Measurements from ENCODE around the gene EVI5.

Gene EVI5

GRCh38 chr1:92481971-92482664 lies 302.8 kb downstream of the EVI5 start:
- DNase-seq: no peak

DNA sequence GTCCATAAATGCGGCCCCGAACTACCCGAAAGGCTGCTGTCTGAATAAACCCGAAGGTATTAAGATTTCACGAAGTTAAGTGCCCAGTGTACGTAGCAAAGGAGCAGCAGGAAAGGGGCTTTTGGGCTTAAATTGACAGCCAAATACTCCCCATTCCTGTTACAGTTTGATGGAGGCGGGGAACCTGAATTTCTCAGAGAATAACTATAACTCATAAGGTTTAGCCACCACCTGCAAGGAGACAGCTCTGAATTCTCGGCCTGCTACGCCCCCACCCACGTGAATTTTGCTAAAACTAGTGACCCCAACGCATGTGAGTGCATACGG lies 303.3 kb downstream of the EVI5 start:
- no peak for DNase-seq

DNA sequence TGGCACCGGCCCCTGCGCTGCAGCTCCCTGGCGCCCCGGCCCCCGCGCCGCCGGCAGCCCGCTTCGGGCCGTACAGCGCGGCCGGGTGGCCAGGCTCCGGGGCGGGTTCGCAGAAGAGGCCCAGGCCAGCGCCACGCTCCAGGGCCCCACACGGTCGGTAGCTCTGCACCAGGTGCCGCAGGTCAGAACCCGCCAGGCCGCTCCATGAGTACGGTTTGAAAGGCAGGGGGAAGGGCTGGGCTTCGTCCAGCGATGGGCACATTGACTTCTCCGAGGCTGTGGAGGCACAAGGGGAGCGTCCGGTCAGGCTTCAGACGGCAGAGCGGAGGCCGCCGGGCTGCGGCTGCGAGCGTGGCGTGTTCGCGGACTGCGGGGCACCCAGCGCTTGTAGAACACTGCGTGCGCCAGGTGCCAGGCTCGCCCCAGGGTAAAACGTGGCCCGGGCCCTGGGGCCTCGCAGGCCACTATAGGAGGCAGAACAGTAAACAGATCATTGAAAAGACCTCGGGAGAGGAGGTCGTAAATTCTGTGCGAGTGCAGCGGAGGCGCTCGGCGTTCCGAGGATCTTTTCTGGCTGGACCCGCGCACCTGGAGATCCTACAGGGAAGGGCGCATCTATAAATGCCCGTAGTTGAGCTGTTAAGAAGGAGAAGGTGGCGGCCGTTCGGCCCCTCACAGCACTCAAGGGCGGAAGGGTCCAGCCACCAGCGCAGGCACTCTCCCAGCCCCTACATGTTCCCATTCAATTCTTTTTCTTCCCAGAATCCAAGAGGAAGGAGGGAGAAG lies 303.9 kb downstream of the EVI5 start:
- no peak for DNase-seq

- DNase-seq: no peak
Measured at GRCh38 chr1:92480200-92480812, 304.6 kb downstream of the EVI5 start.

- no peak for DNase-seq
Measured at GRCh38 chr1:92479587-92479986, 305.3 kb downstream of the EVI5 start.

GRCh38 chr1:92478393-92478792 lies 306.5 kb downstream of the EVI5 start:
- DNase-seq: peak; percentile 40

DNA sequence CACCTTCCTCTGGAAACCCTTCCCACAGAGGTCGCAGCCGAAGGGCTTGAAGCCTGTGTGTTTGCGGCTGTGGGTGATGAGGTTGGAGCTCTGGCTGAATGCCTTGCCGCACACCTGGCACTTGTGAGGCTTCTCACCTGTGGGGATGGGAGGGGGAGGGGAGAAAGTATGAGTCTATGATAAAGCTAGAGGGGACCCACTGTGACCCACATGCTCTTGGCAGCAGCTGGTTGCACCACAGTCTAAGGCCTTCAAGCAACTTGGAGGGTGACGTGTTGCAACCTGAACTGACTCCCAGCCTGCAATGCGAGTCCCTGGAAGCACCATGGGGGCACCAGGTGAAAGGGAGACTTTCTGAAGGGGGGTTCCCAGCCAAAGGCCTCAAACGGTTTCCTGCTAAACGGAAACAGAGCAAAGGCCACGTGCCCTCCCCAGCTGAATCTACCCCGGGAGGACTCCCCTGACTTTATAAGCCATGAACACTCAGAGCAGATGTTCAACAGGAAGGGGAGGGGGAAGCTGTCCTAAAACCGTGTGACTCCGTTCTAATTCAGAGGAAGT lies 308.8 kb downstream of the EVI5 start:
- peak; percentile 69 for DNase-seq

DNA sequence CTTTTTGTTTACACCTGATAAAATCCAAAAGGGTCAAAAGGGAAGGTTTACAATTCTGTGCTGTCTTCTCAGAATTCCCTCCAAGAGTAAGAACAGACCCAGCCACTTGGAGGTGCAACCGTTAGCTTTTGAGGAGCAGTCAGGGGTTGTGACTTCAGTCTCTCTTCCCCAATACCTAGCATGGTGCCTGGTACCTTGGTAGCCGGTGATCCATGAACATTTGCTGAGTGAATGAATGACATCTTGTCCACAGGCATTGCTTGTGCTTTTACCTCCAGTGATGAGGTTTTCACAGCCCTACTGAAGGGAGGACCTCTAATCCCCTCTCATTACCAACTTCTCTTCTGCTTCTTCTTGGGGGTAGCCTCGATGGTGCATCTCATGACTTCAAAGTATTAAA lies 309.9 kb downstream of the EVI5 start:
- DNase-seq: no peak

DNA sequence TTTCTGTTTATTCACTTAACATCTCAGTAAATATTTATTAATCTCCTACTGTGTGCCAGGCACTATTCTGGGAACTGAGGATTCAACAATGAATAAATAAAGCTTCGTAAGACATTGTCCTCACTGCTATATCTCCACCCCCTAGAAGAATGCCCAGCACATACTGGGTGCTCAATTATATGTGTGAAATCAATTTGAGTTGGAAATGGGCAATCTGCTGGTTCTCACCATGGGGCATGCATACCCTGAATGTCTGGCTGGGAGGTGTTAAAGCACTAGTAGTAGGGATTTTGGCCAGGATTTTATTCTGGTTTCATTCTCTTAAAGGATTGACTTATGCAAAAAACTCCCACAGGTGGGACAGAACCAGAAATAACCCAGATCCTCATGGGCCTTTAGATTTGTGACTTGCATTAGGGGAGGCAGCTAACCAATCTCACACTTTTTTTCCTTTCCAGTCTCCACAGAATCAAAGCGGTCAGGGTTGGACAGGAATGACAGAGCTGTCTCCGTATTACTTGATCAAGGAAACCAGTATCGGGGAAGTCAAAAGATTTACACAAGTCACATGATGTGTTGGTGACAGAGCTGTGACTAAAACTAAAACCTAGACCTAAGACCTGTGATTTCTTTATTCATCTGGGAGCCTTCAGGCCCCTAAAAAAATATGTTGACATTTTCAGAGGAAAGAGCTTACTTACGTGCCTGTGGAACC lies 311.0 kb downstream of the EVI5 start:
- DNase-seq: peak; percentile 93

DNA sequence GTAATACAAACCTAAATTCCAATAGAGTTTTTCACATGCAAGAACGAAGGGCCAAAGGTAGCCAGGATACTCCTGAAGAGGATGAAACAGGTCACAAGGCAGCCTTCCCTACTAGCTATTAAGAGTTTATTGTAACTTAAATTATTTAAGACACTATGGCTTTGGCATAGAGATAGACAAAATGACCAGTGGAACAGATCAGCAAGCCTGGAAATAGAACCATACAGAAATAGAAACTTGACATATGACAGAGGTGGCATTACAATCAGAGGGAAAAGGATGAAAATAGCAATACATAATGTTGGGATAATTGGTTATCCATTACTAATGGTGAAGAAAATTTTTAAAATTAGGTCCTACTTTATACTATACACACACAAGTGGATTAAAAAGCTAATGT lies 314.7 kb downstream of the EVI5 start:
- DNase-seq: no peak

DNA sequence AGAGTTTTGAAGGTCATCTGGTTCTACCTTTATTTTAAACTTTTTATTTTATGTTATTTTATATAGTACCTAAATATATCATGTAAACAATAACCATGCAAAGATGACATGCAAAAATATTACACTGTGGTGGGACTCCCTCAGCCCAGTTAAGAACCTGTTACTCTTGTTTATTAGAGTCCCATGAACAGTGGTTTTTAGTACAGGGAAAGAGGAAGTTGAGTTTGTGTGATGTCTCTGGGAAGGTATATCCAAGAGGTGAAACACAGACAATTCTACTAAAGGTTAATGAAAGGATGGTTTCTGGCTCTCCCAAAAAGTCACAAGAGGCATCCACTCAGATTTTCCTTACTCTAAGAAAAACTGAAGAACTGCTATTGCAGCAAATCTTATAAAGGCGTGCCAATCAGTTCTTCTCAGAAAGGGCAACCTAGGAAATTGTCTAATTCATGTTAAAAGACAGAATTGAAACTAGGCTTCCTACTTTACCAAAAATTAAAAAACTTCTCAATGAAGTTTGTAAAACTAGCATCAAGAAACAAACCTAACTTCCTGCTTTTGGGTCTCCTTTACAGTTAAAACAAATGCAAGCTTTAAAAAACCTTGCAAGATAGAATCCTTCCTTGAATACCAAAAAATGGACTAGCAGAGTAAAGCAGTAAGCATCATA lies 318.1 kb downstream of the EVI5 start:
- DNase-seq: no peak

DNA sequence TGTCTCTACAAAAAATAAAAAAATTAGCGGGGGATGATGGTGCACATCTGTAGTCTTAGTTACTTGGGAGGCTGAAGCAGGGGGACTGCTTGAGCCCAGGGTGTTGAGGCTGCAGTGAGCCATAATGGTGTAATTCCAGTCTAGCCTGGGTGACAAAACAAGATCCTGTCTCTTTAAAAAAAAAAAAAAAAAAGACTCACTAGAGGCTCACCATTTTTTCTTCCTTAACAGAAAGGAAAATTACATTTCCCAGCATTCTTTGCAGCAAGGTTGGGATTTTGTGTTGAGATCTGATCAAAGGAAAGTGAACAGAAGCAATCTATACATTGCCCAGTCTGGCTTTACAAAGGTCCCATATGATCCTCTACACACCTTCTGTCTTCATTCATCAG lies 319.7 kb downstream of the EVI5 start:
- DNase-seq: no peak

DNA sequence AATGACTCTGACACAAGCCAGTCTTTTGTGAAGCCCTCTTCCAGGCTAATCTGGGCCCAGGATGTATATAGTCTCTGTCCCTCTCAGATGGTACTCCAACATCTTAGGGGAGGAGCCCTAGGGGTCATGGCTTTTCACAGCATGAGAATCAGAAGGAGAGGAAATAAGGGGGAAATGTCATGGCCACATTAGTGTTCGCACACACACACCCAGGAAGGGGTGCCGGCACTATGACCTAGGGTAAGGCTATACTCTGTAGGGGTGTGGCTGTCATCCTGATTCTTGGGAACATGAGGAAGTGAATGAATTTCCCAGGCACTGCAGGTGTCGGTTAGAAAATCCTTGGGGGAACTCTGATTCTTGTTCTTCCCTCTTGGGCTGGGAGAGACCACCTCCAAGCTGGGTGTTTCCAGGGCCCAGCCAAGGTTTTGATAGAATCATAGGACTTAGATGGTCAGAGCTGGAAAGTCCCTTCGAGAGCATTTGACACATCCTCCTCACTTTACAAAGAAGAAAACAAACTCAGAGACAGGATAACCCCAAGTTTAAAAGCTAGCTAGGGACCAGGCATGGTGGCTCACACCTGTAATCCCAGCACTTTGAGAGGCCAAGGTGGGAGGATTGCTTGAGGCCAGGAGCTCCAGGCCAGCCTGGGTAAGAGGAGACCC lies 320.2 kb downstream of the EVI5 start:
- no peak for DNase-seq

- no peak for DNase-seq
Measured at GRCh38 chr1:92461364-92462097, 323.4 kb downstream of the EVI5 start.

DNA sequence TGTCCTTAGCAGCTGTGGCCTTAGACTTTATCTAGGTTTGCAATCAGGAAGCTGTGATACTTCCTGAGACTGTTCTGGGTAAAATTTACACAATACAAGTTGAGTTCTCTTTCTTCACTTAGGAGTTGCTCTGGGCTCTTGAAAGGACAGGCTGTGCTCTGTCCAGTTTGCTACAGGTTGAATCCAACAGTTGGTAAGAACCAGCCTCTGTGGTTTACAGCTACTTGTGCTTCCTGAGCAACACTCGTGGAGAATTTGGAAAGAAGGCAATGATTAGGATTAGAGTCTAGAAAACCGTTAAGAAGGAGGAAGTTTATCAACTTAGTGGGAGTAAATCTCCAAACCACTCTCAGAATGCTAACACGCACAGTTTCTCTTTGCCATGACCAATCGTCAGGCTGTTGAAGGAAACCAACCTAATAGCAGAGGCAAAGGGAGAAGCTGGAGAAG lies 325.0 kb downstream of the EVI5 start:
- DNase-seq: no peak

Measured in activated CD4-positive, alpha-beta T cell treated with anti-CD3 and anti-CD28 coated beads, Interleukin-2, amount 50 U/mL, for 16 hours (primary cell).